ENCODE measurements around the gene TNS3.

The TNS3 gene

GRCh38 chr7:47502240-47502877 is 79.6 kb downstream of the TNS3 start:
- DNase-seq = no peak

GRCh38 chr7:47501406-47501805 is 80.5 kb downstream of the TNS3 start:
- no peak for DNase-seq

- DNase-seq = no peak
Measured at GRCh38 chr7:47500103-47500563, 81.8 kb downstream of the TNS3 start.

DNA sequence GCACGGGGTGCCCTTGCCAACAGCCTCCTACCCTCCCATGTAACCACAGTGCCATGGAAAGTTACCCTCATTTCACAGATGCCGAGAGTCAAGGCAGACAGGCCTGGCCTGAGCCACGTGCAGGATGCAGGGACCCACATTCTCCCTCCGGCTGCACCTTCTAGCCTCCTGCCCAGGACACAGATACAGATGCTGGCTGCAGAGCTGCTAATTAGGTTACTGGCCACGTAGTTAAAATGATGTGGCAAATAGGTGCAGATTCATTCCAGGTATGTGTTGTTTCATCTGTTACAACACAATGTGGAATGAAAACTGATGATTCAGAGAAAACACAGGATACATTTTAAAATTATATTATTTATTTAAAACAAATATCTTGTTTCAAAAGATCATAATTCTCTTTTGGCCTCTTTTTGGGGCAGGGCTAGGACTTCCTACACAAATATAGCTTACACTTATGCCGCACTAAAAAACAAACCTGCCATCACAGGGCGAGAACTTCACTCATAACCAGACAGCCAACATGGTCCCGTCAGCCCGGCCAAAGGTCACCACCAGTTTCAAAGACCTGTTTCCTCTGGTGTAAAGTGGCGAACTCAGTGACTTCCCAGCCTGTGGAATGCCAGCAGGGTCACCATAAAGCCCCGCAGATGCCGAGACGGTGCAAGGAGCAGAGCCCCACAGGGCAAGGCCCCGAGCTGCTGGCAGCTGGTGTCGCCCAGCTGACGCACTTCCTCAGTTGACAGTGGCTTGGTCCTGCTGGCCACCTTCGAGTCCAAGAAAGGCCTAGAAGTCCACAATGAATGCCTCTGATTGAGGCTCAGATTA is 83.5 kb downstream of the TNS3 start:
- DNase-seq = no peak

DNA sequence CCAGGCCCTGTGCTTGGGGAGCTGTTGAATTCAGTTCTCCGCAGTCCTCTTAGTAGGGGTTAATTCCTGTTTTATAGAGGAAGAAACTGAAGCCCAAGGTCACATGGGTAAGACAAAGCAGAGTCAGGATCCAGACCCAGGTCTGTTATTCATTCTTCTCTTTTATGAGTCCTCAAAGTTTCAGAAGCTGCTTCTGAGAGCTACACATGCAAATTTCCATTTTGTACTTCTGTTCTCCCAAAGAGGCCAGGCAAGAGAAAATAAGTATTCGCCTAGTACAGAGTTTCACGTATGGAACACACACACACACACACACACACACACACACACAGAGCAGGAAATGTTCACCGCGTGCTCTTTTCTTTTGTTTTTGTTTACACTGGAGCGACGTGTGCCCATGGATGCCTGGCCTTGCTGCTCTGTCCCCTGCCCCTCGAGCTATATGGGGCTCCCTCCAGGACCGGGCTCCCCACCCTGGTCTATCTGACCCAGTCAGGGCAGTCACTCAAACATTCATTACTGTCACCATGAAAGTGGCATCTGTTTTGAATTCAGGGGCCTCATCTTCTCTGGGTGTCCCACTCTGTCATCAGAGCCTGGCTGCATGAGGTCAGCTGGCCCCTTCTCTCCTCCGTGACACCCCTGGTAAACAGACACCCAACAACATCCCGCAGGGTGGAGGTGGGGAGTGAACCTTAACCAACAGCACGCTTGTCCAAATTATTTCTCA is 84.4 kb downstream of the TNS3 start:
- no peak for DNase-seq

- DNase-seq = no peak
Measured at GRCh38 chr7:47496666-47497065, 85.2 kb downstream of the TNS3 start.

DNA sequence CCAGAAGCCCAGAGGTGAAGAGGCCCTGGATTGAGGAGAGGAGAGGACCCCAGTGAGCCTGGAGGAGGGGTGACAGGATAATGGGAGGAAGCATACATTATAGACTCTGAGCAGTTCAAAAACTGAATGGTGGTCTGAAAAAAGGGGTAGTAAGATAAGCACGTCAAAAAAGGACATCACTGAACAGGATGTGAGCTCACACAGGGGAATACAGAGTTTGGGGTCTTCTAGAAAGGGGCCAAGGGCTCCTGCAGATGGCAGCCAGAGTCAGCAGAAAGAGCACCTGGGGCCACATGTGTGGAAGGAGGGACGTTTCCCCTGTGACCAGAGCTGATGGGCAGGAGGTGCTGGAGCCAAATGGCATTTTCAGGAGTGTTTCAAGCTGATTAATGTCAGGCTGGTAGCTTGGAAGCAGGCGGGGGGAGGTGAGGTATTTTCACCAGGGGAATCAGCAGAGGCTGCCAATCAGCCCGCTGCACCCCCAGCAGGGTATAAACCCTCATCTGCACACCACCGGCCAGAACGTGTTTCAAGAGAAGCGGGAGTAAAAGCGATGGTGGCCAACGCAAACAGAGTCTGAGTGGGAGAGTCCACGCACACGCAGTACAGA is 85.8 kb downstream of the TNS3 start:
- DNase-seq = no peak

GRCh38 chr7:47493976-47494911 is 87.7 kb downstream of the TNS3 start:
- no peak for DNase-seq

DNA sequence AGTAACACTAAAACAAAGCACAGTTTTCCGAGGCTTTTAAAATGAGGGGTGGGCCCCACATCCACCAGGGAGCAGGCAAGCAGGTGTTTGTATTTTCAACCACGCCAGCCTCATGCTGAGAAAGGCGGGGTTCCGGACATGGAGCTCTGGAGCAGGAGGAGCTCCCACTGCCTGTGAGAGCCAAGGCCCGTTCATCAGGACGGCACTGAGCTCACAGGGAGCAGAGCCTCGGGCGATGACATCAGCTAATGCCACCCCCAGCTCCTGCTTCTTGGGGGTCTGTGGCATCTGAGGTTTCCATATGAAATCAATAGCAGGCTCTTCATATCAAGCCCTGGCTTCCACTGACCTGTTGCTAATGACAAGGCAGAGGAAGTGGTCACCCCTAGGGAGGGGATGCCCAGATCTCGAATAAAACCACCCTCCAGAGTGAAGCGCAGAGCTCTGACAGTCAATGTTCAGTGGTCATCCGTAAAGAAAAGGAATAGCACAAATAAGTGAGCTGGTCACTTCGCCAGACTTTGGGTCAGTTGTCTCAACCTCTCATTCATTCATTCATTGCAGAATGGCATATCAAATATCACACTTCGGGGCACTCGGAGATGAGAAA is 89.1 kb downstream of the TNS3 start:
- peak; percentile 26 for DNase-seq

DNA sequence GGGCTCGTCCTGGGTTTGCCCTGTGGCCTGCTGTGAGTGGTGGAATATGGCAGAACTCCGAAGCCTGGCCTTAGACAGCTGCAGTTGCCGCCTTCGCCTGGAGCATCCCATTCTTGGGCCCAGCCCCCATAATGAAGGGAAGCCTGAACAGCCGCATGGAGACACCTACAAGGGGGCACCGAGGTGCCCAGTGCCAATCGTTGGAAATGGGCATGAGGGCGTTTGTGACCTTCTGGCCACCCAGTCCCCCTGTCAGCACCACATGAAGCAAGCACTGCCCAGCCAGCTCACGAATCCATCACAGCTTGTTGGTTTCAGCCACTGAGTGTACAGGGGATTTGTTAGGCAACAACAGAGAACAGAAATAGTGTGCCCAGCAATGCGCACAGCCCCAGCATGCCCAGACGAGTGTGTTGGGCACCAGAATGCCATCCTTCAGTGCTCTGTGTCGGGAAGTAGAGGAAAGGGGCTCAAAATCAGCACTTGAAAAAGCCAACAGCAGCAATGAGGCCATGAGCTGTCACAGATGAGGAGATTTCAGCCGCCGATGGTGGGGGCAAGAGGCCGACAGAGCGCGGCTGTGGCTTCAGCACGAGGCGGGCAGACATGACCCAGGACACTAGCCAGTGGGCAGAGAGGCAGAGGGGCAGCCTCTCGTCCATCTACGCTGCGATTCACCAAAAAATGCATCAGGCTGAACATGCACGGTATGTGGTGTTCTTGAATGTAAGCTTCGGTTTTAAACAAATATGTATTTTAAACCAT is 91.2 kb downstream of the TNS3 start:
- no peak for DNase-seq

DNA sequence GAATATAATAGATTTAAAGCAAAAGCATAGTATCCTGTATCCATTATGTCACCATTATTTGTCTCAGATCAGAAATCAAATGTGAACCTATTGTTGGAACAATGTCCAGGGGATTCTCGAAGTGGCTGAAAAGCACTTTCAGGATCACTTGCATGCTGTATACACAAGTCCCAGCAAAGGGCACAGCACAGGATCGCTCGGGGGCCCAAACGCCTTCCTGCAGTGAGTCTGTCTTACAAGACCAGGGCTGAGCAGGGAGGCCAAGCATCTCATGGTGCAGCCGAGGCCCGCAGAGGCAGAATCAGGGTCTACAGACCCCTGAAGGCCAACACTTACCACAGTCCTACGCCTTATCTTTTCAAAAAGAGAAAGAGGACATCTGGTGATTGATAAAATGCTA is 92.3 kb downstream of the TNS3 start:
- no peak for DNase-seq

- DNase-seq = no peak
Measured at GRCh38 chr7:47488969-47489342, 93.0 kb downstream of the TNS3 start.

- no peak for DNase-seq
Measured at GRCh38 chr7:47488201-47488968, 93.5 kb downstream of the TNS3 start.

DNA sequence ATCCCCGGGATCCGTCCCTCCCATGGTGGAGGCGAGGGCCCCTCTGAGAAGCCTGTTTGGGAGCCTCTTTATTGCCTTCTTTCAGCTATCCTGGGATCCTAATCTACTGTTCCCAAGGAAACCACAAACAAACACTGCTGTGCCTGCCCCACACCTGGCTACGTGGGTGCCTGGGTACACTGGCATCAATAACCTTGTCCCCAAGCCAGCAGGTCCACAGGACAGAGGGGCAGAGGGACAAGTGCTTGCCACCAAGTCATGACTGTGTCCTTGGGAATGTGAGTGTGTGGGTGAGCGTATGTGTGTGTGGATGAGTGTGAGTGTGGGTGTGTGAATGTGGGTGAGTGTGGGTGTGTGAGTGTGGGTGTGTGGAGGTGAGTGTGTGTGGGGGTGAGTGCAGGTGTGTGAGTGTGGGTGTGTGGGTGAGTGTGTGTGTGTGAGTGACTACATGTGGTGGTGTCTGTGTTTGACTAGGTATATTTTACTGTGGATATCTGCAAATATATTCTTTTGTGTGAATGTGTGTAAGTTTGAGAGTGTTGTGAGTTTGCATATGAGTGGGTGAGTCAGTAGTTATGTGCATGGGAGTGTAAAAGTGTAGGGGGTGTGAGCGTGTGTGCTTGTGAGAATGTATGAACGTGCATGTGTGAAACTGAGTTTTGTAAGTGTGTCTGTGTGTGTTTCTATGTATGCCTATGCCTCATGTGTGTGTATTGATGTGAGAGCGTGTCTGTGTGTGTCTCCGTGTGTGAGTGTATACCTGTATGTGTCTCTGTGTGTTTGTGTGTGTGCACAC is 96.1 kb downstream of the TNS3 start:
- DNase-seq = no peak

GRCh38 chr7:47484923-47485639 is 96.8 kb downstream of the TNS3 start:
- no peak for DNase-seq

DNA sequence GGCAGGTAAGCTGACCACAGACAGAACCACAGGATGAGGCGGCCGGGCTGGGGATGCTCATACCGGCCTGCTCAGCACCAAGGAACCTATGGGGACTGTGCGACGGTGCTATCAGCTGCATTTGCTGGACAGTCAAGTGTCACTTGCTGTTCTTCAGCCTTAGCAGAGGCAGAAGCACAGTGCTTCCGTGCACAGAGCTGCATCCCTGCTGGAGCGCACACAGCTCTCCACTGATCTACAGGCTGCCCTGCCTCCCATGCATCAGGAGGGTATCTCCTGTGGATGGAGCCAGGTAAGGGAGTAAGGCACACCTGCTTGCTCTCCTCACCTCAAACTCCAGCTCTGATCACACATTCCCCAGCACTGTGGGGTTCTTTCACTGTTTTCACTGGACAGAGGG is 97.5 kb downstream of the TNS3 start:
- no peak for DNase-seq

- DNase-seq = no peak
Measured at GRCh38 chr7:47483604-47484273, 98.2 kb downstream of the TNS3 start.

Data from NCI-H510A (cell line).